SKM-1 (cell line): Measurements from ENCODE around the gene CDNF.

Experiments used
- DNase-seq: peaks from one replicate; lab custom pipeline; 2025; ENCODE audit not compliant: unreplicated experiment; lab: John Stamatoyannopoulos, UW

Gene CDNF

DNA sequence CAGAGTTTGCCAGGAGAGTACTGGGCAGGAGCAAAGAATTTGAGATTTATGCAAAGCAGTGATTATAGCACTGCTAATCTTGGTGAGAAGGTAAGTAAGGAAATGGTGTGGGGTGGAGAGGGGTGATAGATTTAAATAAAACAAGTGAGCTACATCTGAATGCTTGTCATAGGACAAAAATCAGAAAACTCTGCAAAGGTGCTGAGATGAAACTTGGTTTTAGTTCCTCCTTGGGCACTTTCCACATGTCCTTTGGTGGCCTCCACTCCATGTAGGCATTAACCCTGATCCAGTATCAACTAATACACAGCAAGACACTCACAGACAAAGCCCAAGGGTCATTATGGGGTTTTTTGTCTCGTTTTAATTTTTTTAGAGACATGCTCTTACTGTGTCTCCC lies 37.4 kb downstream of the CDNF start:
- no peak for DNase-seq

DNA sequence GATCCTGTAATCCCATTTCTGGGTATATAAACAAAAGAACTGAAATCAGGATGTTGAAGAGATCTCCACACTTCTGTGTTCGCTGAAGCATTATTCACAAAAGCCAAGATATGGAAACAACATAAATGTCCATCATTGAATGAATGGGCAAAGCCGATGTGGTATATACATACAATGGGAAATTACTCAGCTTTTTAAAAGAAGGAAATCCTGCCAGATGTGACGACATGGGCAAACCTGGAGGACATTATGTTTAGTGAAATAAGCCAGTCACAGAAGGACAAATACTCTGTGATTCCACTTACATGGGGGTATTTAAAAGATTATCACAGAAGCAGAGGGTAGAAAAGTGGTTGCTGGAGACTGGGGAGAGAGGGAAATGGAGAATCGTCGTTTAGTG lies 39.2 kb downstream of the CDNF start:
- no peak for DNase-seq

DNA sequence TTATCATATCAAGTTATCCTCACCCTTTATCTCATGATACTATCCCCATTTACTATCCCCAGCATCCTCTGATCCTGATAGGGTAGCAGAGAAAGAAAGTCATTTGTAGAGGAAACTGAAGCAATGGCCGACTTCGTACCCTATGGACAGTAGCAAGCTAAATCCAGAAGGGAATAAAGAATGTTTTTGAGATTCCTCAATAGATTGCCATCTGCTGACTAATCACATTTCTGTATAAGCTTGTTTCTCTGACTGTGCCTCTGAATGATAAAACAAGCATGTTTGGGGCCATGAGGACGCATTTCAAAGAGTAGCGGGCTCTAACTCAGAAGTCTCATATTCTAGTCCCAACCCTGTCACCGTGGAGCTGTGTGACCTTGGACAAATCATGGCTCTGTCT lies 49.9 kb downstream of the CDNF start:
- DNase-seq: no peak

DNA sequence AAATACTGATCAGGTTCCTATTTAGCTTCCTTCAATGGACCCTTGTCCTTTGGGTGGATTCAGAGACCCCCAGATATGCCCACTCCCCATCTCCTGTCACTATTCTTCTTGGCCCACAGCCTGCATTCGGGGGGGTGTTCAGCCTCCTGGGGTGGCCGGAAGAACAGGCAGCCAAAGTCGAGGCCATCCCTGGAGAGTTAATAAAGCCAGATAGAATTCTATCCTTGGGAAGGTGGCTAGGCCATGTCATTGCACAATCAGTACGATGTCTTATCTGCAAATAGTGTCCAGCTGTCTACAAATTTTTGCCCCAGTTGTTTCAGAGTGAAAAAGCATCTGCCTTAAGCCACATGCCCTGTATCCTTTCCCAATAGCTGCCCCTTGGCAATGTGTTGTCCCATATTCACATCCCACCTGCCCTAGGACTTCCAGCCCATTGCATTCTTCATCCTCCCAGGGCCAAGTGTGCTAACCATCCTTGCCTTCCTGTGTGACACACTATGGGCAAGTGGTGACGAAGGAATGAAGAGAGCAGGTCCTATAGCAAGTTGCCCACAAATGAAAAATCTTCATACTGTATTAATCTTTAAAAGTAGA lies 53.3 kb downstream of the CDNF start:
- DNase-seq: no peak

DNA sequence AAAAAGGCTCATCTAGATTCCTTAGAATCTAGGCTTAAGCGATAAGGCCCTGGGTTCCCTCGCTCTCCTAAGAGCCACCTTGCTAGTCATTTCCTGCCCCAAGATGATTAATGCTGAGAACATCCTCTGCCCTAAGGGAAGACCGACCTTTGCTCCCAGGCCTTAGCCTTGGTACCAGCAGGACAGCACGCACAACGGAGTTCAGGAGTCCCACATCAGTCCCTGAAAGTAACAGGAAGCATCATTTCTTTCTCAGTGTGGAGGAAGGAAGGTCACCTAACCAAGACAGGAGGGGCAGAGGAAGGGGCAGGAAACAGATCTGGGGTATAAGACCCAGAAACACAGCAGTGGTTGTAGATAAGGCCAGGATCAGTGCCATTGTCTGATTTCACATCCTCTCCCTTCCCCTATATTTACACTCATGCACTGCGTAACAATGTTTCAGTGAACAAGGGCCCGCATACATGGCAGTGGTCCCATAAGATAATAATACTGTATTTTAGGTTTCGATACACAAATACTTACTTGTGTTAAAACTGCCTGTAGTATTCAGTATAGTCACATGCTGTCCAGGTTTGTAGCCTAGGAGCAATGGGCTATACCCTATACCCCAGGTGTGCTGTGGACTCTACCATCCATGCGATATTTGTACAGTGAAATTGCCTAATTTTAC lies 55.0 kb downstream of the CDNF start:
- no peak for DNase-seq

DNA sequence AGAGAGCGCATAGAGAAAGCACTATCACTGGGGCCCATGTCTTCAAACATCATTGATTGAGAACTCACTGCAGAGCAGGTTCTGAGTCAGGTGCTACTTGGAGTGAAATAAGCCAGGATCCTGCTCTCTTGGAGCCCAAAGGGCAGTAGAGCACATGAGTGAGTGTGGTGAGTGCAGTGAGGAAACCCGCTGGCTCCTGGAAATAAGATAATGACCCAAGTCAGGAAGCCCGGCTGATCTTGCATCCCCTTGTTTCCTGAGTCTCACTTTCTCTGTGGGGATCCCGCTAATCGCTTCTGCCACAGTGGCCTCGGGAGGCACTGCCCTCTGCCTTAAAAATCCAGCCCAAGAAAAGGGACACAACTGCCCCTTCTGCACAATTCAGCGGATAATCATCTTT lies 56.1 kb downstream of the CDNF start:
- DNase-seq: no peak

DNA sequence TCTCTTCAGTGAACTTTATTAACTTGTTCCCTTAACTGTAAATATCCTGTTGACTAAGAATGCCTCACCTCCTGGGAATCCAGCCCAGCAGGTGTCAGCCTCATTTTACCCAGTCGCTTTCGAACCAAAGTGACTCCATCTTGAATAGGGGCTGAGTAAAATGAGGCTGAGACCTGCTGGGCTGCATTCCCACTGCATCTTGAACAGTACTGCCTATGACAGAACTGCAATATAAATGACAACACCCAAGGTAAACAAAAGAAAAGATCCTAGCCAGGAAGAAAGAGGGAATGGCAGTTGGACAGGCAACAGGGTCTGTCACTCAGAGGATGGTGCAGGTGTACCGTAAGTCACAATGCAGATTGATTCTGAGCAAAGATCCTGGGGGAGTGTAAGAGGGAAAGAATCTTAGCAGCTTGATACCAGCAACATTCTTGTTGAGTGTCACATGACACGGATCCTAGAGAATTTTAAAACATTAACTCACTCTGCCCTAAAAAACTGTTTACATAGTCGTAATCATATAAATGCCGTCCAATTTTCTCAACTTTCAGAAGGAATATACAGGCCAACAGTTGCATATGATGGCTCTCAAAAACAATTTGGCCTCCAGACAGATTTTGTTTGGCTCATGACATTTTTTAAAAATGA lies 58.7 kb downstream of the CDNF start:
- DNase-seq: no peak

DNA sequence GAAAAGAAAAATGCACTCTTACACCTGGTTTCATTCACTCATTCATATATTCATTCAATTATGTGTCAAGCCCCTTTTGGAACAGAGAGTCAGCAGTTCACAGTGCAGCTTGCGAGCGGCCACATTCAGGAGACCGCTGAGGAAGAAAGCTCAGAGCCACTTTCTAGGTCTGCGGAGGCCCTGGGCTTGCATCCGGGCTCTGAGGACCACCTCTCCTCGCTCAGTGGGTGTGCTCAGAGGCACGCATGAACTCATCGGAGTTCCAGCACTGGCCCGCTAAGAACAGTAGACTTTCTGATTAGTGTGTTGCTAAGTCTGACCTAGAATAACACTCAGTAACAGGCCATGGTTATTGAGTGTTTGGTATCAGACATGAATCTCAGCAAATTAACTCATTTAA lies 61.3 kb downstream of the CDNF start:
- no peak for DNase-seq

DNA sequence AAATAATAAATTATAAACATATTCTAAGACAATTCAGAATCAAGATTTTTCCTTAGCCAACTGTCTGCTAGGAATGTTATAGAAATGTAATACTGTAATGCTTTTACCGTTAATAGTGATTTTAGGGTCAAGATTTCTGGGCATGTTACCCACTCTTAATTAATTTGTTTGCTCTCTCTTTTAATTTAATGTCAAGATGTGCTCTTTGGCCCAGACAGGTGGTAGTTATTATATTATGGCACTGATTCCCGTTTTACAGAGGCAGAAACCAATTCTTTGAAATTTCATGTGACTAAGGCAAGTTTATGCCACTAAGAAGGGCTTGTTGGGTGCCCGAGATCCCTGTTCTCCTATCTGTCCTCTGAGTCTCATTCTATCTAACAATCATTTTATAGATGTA lies 62.2 kb downstream of the CDNF start:
- no peak for DNase-seq

DNA sequence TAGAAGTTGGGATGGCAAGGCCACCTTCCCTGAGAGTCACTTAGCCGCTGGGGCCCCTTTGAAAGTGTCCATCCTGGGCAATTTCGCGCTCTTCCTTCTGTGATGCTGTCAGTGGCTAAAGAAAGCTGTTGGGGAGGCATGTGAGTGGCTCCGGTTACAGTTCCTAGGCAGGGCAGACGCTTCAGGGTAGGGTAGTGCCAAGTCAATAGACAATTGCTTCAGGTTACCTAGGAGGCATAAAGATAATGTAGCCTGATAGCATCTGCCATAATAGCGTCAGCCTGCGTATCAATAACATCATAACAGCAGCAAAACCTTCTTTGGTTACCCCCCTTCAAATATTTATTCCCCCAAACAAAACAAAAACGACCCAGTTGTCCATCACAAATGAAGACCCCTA lies 63.0 kb downstream of the CDNF start, which contains the start of gene FAM107B:
FAM107B (minus strand) TSS at position 101 of the 400 bp plus-strand sequence. CDS start 234 bp downstream, outside the sequence.
- DNase-seq: no peak

DNA sequence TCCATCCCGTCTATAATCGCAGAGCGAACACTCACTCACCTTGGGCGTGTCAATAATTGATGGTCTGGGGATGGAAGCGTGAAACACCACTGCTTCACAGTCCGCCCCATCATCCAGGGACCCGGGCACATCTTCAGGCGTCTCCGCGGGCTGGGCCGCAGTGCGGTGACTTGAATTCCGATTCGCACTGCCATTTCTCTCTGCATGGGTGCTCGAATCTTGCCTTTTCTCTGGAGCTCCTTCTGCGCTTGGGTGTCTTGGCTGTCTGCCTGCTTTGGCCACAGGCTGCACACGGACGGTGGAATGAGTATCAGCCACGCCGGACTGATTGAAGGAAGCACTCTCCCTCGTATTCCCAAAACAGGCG lies 63.6 kb downstream of the CDNF start:
- DNase-seq: no peak

DNA sequence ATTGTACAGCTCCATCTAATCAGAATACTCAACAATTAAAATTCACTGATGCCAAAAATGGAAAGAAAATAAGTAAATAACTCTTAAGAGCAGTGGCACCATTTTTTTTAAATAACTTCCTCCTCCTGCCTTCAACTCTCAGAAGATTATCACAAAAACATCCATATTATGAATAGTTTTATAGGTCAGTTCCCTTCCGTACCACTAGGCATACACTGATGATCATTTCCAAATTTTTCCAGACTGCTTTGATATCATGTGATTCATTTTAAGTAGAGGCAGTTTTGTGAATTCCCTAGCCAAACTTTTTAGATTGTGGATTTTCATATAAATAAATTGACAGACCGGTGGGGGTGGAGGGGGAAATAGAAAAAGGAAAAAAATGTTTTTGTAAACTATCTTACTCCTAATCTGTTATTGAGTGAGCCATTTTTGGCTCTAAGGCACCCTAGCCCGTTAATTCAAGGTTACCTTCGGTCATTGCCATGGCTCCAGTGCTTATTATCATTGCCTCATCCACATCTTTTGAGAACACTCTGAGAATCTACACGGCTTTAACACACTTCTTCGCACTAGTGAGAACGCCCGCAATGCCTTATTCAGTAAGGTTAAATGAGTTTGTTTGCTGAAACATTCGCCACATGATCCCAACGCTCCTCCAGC lies 64.2 kb downstream of the CDNF start:
- no peak for DNase-seq

DNA sequence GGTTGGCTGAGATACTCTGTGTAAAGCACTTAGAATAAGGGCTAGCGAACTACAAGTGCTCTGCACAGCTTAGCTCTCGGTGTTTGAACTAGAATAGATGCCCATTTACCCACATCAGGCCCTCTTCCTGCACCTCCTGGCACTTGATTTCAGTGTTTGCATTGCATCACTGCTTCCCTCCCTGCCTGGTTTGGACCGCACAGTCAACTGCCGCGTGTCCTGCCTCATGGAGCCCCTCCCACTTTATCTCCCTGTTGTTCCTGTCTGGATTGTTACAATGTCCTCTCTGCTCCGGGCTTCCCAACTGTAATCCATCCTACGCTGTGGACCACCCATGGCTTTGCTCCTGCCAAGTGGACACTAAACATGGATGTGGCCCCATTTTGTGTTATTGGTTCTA lies 65.4 kb downstream of the CDNF start:
- DNase-seq: no peak

DNA sequence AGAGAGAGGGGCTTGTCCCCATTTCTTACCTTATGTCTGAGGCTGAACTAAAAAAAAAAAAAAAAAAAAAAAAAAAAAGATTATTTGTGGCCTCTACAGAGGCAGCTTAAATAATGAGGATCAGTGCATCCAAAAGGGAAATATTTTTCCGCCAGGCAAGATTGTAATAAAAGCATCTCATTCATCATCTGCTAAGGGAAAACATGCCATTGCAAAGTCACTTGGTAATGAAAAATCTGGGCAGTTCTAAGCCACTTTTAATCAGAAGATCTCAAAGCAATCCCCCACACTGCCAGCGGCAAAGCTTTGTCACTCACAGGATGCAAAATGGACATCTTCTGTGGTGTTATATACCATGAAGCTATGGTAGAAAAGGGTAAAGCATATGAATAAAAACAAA lies 66.9 kb downstream of the CDNF start:
- DNase-seq: no peak
